ENCODE measurements around the gene KBTBD8.

Gene KBTBD8

GRCh38 chr3:67028001-67028784, 30.1 kb downstream of the KBTBD8 start:
- in situ Hi-C loops (cut with MboI; ENCODE audit: low sequenced_read_pairs, unreplicated experiment): no loop called here
- no peak for DNase-seq (ENCODE audit: low spot score)
- TF ChIP-seq CTCF (IDR thresholded peaks at IDR 0.05; ENCODE audit: borderline replicate concordance, control extremely low read depth, extremely low read depth, insufficient read depth, missing control alignments): no peak

GRCh38 chr3:67030785-67031740, 33.0 kb downstream of the KBTBD8 start:
- in situ Hi-C loops (cut with MboI; ENCODE audit: low sequenced_read_pairs, unreplicated experiment): no loop called here
- DNase-seq (ENCODE audit: low spot score): no peak

GRCh38 chr3:67031986-67032385, 33.9 kb downstream of the KBTBD8 start:
- no peak for TF ChIP-seq CTCF (IDR thresholded peaks at IDR 0.05; ENCODE audit: borderline replicate concordance, control extremely low read depth, extremely low read depth, insufficient read depth, missing control alignments)
- in situ Hi-C loops (cut with MboI; ENCODE audit: low sequenced_read_pairs, unreplicated experiment): no loop called here
- no peak for DNase-seq (ENCODE audit: low spot score)

More at GRCh38 chr3:67030785-67031740, 33.0 kb downstream of the KBTBD8 start:
- TF ChIP-seq CTCF (IDR thresholded peaks at IDR 0.05; ENCODE audit: borderline replicate concordance, control extremely low read depth, extremely low read depth, insufficient read depth, missing control alignments): no peak

GRCh38 chr3:67033079-67033478, 35.0 kb downstream of the KBTBD8 start:
- TF ChIP-seq CTCF (IDR thresholded peaks at IDR 0.05; ENCODE audit: borderline replicate concordance, control extremely low read depth, extremely low read depth, insufficient read depth, missing control alignments): no peak
- in situ Hi-C loops (cut with MboI; ENCODE audit: low sequenced_read_pairs, unreplicated experiment): no loop called here
- DNase-seq (ENCODE audit: low spot score): no peak

GRCh38 chr3:67034371-67034770, 36.3 kb downstream of the KBTBD8 start:
- TF ChIP-seq CTCF (IDR thresholded peaks at IDR 0.05; ENCODE audit: borderline replicate concordance, control extremely low read depth, extremely low read depth, insufficient read depth, missing control alignments): no peak
- in situ Hi-C loops (cut with MboI; ENCODE audit: low sequenced_read_pairs, unreplicated experiment): no loop called here
- no peak for DNase-seq (ENCODE audit: low spot score)

- DNase-seq (ENCODE audit: low spot score): no peak
- in situ Hi-C loops (cut with MboI; ENCODE audit: low sequenced_read_pairs, unreplicated experiment): no loop called here
- TF ChIP-seq CTCF (IDR thresholded peaks at IDR 0.05; ENCODE audit: borderline replicate concordance, control extremely low read depth, extremely low read depth, insufficient read depth, missing control alignments): no peak
These were observed 39.5 kb downstream of the KBTBD8 start for GRCh38 chr3:67037615-67038014.

Measured in GM13976 (cell line).